ENCODE results near the gene SMIM13. TPM values are rescaled to one million over a fixed set of nuclear protein-coding genes. Genes with fewer than 3 reads are reported as not detected.

Gene SMIM13
- total RNA-seq, 1 donor from 2014 or later: 7.8 TPM

DNA sequence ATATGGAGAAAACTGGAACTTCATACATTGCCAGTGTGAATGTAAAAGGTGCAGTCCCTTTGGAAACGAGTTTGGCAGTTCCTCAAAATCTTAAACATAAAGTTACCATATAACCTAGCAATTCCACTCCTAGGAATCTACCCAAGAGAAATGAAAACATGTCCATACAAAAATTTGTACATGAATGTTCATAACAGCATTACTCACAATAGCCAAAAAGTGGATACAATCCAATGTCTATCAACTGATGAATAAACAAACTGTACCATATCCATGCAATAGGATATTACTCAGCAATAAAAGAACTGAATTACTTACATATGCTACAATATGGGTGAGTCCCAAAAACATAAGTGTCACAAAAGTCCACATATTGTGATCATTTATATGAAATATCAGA is 66.6 kb downstream of the SMIM13 start:
- H3K4me1 ChIP-seq: peaks cover 18% of the 10 kb centered on the region
- Mint-ChIP-seq H3K4me1 (peaks cover 18% of the 10 kb centered on the region), H3K9me3 (peaks cover 2% of the 10 kb centered on the region), H3K4me3 (no peak overlapping the region), H3K27ac (no peak overlapping the region), H3K36me3 (no peaks in the 10 kb centered on the region), H3K27me3 (ENCODE audit: insufficient read depth, low read depth) (no peaks in the 10 kb centered on the region)
- H3F3A ChIP-seq (ENCODE audit: low read depth): no peaks in the 10 kb centered on the region
- no peaks in the 10 kb centered on the region for H3K79me2 ChIP-seq (ENCODE audit: low read depth)
- H3K27ac ChIP-seq: no peak overlapping the region
- no peak overlapping the region for H3K4me2 ChIP-seq
- no peak overlapping the region for H3K4me3 ChIP-seq
- DNase-seq (ENCODE audit: low spot score): no peak
- H3K9me3 ChIP-seq (ENCODE audit: low read depth): no peaks in the 10 kb centered on the region
- no peaks in the 10 kb centered on the region for H3K36me3 ChIP-seq
- no peak overlapping the region for H3K9ac ChIP-seq
- no peak overlapping the region for H2AFZ ChIP-seq (replicated peaks)
- no peaks in the 10 kb centered on the region for H4K20me1 ChIP-seq (ENCODE audit: low read depth)
- no peaks in the 10 kb centered on the region for H3K27me3 ChIP-seq
- TF ChIP-seq, protein P1, sequence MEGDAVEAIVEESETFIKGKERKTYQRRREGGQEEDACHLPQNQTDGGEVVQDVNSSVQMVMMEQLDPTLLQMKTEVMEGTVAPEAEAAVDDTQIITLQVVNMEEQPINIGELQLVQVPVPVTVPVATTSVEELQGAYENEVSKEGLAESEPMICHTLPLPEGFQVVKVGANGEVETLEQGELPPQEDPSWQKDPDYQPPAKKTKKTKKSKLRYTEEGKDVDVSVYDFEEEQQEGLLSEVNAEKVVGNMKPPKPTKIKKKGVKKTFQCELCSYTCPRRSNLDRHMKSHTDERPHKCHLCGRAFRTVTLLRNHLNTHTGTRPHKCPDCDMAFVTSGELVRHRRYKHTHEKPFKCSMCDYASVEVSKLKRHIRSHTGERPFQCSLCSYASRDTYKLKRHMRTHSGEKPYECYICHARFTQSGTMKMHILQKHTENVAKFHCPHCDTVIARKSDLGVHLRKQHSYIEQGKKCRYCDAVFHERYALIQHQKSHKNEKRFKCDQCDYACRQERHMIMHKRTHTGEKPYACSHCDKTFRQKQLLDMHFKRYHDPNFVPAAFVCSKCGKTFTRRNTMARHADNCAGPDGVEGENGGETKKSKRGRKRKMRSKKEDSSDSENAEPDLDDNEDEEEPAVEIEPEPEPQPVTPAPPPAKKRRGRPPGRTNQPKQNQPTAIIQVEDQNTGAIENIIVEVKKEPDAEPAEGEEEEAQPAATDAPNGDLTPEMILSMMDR (IDR thresholded peaks at IDR 0.05): no peak
- no peak for TF ChIP-seq EZH2phosphoT487 (IDR thresholded peaks at IDR 0.05)
- no peak for TF ChIP-seq EZH2 (IDR thresholded peaks at IDR 0.05)

DNA sequence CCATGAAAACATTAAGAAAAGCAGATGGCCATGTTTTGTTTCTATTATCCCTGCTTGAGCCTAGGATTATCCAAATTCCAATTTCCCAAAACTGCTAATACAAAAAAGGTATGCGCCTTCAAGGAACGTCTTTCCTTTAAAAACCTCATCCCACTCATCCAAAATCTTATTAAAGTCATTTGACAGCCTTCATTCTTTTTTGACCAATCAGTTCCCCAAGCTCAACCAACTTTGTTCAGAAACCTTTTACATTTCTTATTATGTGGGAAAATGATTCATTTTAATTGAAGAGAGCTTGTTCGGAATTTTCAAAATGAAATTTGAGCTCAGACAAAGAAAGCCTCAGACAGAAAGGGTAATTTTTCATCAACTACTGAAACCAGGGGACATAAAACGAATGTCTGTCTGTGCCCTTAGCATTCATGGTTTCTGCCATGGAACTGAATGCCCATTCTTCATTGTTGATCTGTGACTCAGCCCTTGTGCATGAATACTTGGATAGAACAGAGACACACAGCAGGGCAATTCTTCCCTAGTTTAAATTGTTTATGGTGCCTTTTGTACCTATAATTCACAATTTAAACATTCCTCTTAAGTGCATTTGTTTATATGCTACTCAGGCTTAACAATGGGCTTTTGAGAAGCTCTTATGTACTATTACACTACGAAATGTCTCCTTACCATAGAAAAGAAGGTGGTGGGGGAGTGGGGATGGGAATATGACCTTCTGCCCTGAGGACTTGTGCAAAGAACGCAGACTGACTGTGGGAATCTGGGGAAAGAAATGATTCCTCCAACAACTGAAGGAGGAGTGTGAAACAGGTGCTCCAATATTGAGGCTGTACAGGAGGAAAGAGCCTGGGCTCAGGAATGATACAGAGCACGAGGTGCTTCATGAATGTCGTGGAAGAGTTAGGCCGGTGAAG is 67.7 kb downstream of the SMIM13 start:
- Histone ChIP-seq H3K4me1 (peaks cover 18% of the 10 kb centered on the region), H3K27me3 (no peaks in the 10 kb centered on the region), H3K27ac (no peak overlapping the region), H3K79me2 (ENCODE audit: low read depth) (no peaks in the 10 kb centered on the region), H3K36me3 (no peaks in the 10 kb centered on the region), H3K4me3 (no peak overlapping the region), H3F3A (ENCODE audit: low read depth) (no peaks in the 10 kb centered on the region), H3K4me2 (peak overlapping the region; percentile 31), H4K20me1 (ENCODE audit: low read depth) (no peaks in the 10 kb centered on the region), H3K9me3 (ENCODE audit: low read depth) (no peaks in the 10 kb centered on the region), H3K9ac (no peak overlapping the region), H2AFZ (replicated peaks) (no peak overlapping the region)
- no peak overlapping the region for H3K4me3 Mint-ChIP-seq
- H3K27ac Mint-ChIP-seq: no peak overlapping the region
- peaks cover 18% of the 10 kb centered on the region for H3K4me1 Mint-ChIP-seq
- H3K9me3 Mint-ChIP-seq: peaks cover 2% of the 10 kb centered on the region
- TF ChIP-seq, protein P1 (IDR thresholded peaks at IDR 0.05): no peak
- no peak for TF ChIP-seq EZH2 (IDR thresholded peaks at IDR 0.05)
- no peak for TF ChIP-seq EZH2phosphoT487 (IDR thresholded peaks at IDR 0.05)
- H3K36me3 Mint-ChIP-seq: no peaks in the 10 kb centered on the region
- H3K27me3 Mint-ChIP-seq (ENCODE audit: insufficient read depth, low read depth): no peaks in the 10 kb centered on the region
- DNase-seq (ENCODE audit: low spot score): no peak

DNA sequence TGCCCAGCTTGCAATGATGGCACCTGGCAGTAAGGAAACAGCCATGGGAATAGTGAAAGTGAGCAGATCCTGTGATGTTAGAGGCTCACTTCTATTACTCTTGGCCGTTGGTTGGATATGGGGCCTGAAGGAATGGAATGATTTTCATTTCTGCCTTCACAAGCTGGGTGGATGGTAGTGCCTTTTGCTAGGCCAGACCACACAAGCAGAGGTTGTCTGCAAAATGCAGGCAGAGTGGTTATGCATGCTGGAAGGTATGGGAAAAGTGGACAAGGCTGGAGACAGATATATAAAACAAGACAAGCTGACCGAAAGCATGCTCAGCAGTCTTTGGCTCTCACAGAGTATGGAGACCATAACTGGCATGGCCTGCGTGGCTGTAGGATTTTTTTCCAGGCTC is 68.6 kb downstream of the SMIM13 start:
- Histone ChIP-seq H2AFZ (replicated peaks) (no peak overlapping the region), H3K9me3 (ENCODE audit: low read depth) (no peaks in the 10 kb centered on the region), H4K20me1 (ENCODE audit: low read depth) (no peaks in the 10 kb centered on the region), H3K27me3 (no peaks in the 10 kb centered on the region), H3K36me3 (no peaks in the 10 kb centered on the region), H3K4me2 (no peak overlapping the region), H3F3A (ENCODE audit: low read depth) (no peaks in the 10 kb centered on the region), H3K4me3 (no peak overlapping the region), H3K4me1 (peaks cover 18% of the 10 kb centered on the region), H3K9ac (no peak overlapping the region), H3K79me2 (ENCODE audit: low read depth) (no peaks in the 10 kb centered on the region), H3K27ac (no peak overlapping the region)
- Mint-ChIP-seq H3K27me3 (ENCODE audit: insufficient read depth, low read depth) (no peaks in the 10 kb centered on the region), H3K27ac (no peak overlapping the region), H3K4me3 (no peak overlapping the region), H3K36me3 (no peaks in the 10 kb centered on the region), H3K4me1 (peaks cover 18% of the 10 kb centered on the region), H3K9me3 (peaks cover 2% of the 10 kb centered on the region)
- no peak for DNase-seq (ENCODE audit: low spot score)
- TF ChIP-seq EZH2 (IDR thresholded peaks at IDR 0.05): no peak
- TF ChIP-seq, protein P1 (IDR thresholded peaks at IDR 0.05): no peak
- TF ChIP-seq EZH2phosphoT487 (IDR thresholded peaks at IDR 0.05): no peak

Data from neural progenitor cell (in vitro differentiated cells).